HG03097 (cell line): ENCODE measurements around the gene NPY.
"Not testable (repeated sequence)": the region's sequence is repeated elsewhere in the genome, so short reads cannot be mapped to it uniquely, and the experiment has no call there.

Experiments
- ATAC-seq: cut with Tn5 transposase; IDR thresholded peaks from one replicate; pipeline ENCODE4 v1.9.1; 2021; ENCODE audit not compliant: unreplicated experiment, low FRiP score

Gene NPY

GRCh38 chr7:24283897-24284698 lies at the start of gene NPY:
Gene NPY (plus strand): TSS chr7:24284190. CDS start chr7:24285241, 1,051 bp downstream.
- no peak for ATAC-seq

- no peak for ATAC-seq
Observed at GRCh38 chr7:24239260-24239659, 44.7 kb upstream of the NPY start.

- ATAC-seq: no peak
Observed at GRCh38 chr7:24241206-24241605, 42.8 kb upstream of the NPY start.

GRCh38 chr7:24244554-24244953 lies 39.4 kb upstream of the NPY start:
- no peak for ATAC-seq

- no peak for ATAC-seq
Observed at GRCh38 chr7:24245362-24245761, 38.6 kb upstream of the NPY start.

- no peak for ATAC-seq
Observed at GRCh38 chr7:24249266-24249665, 34.7 kb upstream of the NPY start.

GRCh38 chr7:24251568-24251967 lies 32.4 kb upstream of the NPY start:
- no peak for ATAC-seq

GRCh38 chr7:24255139-24255538 lies 28.9 kb upstream of the NPY start:
- ATAC-seq: no peak

GRCh38 chr7:24258324-24258723 lies 25.7 kb upstream of the NPY start:
- ATAC-seq: not testable (repeated sequence)

- ATAC-seq: no peak
Observed at GRCh38 chr7:24271938-24272337, 12.1 kb upstream of the NPY start.

GRCh38 chr7:24279512-24279911 lies 4.5 kb upstream of the NPY start:
- ATAC-seq: no peak

- no peak for ATAC-seq
Observed at GRCh38 chr7:24283554-24283896, 465 bp upstream of the NPY start.

GRCh38 chr7:24284699-24285506 lies 913 bp downstream of the NPY start:
- ATAC-seq: no peak

- peak; percentile 94 for ATAC-seq
Observed at GRCh38 chr7:24290004-24290641, 6.1 kb downstream of the NPY start.

GRCh38 chr7:24291271-24291670 lies 7.3 kb downstream of the NPY start:
- ATAC-seq: no peak

- no peak for ATAC-seq
Observed at GRCh38 chr7:24297362-24297761, 13.4 kb downstream of the NPY start.

- ATAC-seq: no peak
Observed at GRCh38 chr7:24298696-24299095, 14.7 kb downstream of the NPY start.

- ATAC-seq: no peak
Observed at GRCh38 chr7:24299192-24299591, 15.2 kb downstream of the NPY start.

GRCh38 chr7:24301703-24302102 lies 17.7 kb downstream of the NPY start:
- ATAC-seq: no peak

- ATAC-seq: no peak
Observed at GRCh38 chr7:24304494-24305095, 20.6 kb downstream of the NPY start.

- ATAC-seq: no peak
Observed at GRCh38 chr7:24307326-24307725, 23.3 kb downstream of the NPY start.
